Mucosa of gallbladder (tissue), 1 donor: ENCODE data around the gene EFNA4. TPM values are rescaled to one million over a fixed set of nuclear protein-coding genes. Genes with fewer than 3 reads are reported as not detected.
A peak's percentile ranks its signal among the peaks of the same experiment; 100 is the strongest.

Source experiments
- DNase-seq: peaks from one replicate; pipeline ENCODE4 v3.0.0-alpha.2; 2020; ENCODE audit warnings: low spot score
- total RNA-seq: library from RNA; stranded (reverse); gene quantifications from one replicate; pipeline ENCODE4 v1.2.1, GENCODE V29; 2021
- donor health status: DM: no; HTN: no; CAD: no.

Gene EFNA4
- total RNA-seq, 1 donor from 2014 or later, result 12.8 TPM

DNA sequence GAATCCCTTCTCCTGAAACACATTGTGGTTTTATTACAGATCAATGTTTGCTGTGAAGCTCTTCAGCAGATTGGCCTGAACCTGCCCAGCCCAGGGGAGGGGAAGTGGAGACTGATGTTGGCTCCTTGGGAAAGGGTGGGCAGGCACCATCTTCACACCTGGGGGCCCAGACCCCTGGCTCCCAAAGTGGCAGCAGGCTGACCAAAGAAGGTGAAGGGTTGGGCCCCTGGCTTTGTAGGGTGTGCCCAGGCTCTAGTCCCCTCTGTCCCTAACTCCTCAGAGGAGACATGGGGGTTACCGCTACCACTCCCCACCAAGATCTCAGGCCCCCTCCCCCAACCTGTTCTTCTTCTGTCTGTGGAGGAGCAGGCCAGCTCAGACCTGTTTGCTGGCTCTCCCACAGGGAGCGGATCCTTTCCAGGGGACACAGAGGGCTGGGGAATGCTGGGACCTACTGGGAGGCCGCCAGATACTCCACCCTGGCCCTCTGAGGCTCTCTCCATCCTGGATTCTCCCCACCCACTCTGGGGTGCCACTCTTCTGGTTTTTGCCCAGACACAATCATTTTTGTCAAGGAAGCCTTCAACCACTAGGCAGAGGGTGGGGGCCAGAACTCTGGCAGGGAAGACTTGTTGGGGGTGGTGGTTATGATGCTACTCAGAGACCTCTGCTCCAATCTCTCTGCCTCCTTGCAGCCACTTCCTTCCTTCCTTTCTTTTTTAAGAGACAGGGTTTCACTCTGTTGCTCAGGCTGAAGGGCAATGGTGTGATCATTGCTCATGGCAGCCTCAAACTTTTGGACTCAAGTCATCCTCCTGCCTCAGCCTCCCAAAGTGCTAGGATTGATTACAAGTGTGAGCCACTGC lies 10.1 kb downstream of the EFNA4 start:
- no peak for DNase-seq

DNA sequence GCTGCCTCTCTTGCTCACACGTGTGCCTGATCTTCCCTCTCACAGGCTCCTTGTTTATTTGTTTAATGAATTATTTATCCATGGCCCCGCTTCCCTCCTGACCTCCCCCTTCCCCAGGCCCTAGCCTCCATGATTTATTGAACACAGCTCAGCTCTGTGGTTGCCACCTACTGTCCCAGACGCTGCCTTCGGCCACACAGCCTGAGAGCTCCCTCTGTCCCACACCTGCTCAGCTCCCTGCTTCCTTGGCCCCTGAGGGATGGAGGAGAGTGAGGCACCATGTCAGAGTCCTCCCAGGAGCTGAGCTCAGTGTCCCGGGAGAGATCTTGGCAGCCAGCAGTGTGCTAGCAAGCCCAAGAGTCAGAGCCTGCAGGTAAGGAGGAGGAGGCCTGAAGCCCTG lies 12.0 kb downstream of the EFNA4 start:
- no peak for DNase-seq

DNA sequence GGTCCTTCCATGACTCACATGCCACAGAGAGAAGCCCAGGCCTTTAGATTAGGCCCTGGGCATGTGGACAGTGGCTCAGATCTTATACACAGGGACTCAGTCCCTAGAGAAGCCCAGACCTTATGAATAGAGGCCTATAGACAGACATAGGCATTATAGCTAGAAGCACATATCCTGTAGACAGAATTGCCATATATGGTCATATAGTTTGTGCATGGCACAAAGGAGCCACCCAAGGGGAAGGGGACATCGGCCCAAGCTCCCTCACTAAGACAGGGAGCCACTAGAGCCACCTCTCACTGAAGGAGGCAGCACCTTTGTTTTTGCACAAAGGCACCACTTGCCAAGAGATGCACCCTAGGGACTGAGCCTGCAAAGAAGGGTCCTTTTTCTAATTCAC lies 12.8 kb downstream of the EFNA4 start:
- no peak for DNase-seq

DNA sequence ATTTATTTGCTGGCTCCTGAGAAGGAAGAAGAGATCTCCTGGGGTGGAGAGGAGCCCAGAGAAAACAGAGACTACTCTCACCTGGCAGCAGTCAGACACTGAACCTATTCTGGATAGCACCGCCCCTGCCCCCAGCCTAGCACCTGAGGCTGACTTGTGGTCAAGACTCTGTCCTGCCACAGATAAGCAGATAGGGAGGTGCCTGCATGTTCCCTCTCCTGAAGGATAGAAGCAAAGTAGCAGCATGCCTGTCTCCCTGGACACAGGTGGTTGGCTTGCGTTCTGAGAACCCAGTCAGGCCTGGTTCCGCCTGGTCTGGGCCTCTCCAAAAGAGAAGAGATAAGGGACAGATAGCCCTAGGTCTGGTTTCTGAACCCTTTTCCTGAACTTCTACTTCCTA lies 13.8 kb downstream of the EFNA4 start:
- no peak for DNase-seq

DNA sequence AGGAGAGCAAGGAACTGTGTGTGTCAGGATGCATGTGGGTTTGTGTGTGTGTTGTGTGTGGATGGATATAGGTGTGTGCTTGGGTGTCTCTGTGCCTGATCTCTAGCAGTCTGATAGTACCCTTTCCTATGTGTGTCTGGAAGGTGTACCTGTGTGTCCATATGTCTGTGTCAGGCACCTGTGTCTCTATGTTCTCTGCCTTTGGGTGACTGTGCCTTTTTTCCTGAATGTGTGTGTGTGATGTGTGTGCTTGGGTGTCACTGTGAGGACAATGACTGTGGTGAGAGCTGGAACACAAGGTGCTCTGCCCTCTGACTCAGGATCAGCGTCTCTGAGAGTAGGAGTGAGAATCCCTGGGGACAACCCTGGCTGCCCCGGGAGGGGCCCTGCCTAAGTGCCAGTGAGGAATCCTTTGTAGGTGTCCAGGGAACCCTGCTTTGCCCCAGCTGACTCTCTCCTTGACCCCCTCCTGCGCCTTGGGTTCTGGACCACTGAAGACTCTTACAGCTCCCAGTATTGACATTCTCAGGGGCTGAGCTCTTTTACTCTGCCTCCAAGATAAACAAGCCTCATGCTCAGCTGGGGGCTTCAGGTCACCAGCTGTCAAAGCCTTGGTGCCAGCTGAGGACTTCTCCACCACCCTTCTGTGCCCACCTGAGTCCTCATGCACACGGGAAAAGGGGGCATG lies 14.4 kb downstream of the EFNA4 start:
- no peak for DNase-seq

DNA sequence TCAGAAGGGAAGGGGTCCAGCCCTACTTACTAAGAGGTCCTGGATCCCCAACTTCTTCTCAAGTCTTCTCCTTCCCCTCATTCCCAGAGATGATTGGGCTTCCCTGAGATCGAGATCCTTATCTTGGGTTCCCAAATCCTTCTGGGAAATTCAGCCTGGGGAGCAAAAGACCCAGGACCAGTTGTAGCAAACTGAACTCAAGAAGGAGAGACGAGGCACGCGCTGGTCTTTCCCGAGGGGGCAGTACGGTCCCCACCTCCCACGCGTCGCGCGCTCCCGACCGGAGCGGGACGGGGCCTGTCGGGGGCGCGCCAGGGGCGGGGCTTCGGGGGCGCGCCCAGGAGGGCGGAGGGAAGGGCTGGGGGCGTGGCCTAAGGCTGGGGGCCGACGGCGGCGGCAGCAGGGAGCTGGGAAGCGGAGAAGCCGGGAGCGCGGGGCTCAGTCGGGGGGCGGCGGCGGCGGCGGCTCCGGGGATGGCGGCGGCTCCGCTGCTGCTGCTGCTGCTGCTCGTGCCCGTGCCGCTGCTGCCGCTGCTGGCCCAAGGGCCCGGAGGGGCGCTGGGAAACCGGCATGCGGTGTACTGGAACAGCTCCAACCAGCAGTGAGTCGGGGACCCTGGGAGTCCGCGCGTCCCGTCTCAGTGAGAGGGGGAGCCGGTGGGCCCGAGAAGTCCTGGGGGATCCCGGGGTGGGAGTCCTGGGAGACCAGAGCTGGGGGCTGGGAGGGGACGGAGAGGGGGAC lies 15.1 kb downstream of the EFNA4 start, which contains the start of gene EFNA3:
TSS of gene EFNA3 (plus strand) at position 369 of the 741 bp plus-strand sequence. CDS start at position 474, 105 bp downstream.
- peak; percentile 61 for DNase-seq

DNA sequence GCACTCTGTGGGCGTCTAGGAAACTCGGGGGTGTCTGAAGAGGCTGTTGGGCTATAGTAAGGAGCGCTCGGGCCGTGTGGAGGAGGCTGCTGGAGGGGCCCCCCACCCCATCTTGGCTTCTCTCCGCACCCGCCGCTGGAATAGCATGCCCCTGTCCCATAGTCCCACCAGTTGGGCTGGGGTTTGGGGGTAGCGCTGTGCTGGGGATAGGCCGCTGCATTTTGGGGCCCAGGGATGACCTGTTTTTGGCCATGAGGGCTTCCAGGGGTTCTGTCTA lies 15.6 kb downstream of the EFNA4 start:
- DNase-seq, result no peak

DNA sequence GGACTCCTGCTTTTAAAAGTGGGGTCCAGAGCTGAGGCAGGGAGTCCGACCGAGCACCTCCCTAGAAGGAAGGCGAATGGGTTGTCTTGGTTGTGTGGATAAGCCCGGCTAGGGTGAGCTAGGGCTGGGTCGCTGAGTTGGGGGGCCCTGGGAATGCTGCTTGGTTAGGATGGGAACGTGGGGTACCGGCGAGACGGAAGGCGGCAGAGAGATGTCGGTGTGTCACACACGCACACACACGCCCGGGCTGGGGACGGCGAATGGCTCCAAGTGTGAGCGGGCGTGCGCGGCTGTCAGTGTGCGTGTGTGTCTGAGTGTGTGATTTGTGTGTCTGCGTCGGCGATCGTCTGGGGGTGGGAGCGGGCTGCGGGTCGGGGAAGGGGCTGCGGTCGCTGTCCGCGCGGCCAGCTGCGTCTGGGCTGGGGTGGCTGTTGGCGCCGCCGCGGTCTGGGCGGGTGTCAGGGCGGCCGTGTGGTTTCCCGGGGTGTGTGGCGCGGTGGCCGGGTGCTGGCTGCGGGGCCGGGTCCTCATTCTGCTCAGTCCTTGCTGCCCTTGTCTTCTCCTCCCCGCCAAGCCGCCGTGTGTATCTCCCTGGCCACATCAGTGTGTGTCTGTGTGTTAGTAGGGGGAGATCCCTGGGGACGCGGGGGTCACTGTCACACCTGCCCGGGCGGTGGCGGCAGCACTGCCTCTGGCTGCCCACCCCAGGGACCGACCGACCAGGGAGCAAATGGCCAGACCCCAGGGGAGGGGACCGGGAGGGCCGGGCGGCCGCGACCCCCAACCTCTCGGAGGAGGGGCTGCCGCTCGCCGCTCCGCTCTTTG lies 16.2 kb downstream of the EFNA4 start:
- DNase-seq, result no peak

DNA sequence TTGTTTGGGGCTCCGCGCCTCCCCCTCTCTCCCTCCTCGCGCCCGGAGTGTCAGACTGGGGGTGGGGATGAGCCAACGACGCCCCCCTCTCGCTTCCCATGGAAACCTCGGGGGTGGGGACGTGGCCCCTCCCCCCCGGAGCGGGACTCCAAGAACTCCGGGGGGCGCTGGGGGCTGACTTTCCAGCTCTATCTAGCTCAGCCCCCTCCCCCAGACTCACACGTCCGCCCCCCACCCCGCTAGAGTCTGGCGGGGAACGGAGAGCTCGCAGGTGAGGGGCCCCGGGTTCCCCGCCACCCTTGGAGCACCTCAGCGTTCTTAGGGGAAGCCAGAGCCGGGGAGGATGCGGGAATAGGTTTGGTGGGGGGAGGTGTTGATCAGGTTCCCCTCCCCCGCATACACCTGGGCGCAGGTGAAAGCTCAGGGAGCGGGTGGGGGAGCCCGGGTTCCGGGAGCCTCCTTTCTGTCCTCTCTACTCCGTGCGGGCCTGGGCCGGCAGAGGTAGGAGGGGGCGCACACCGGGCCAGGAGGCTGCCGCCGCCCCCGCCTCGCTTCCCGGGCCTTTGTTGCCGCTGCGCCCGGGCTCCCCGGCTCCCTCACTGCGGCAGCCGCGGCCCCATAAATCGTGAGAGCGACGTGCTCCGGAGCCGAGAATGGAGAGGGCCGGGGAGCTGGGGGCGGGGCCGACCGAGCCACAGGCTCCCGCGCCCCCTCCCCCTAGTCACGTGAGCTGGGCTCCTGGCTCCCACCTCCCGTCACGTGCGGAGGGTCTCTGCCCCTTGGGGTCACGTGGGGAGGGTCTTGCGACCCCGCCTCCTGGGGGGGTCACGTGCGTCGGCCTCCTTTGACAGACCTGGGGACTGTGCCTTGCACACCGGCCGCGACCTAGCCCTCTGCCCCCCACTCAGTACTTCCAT lies 17.0 kb downstream of the EFNA4 start:
- no peak for DNase-seq

DNA sequence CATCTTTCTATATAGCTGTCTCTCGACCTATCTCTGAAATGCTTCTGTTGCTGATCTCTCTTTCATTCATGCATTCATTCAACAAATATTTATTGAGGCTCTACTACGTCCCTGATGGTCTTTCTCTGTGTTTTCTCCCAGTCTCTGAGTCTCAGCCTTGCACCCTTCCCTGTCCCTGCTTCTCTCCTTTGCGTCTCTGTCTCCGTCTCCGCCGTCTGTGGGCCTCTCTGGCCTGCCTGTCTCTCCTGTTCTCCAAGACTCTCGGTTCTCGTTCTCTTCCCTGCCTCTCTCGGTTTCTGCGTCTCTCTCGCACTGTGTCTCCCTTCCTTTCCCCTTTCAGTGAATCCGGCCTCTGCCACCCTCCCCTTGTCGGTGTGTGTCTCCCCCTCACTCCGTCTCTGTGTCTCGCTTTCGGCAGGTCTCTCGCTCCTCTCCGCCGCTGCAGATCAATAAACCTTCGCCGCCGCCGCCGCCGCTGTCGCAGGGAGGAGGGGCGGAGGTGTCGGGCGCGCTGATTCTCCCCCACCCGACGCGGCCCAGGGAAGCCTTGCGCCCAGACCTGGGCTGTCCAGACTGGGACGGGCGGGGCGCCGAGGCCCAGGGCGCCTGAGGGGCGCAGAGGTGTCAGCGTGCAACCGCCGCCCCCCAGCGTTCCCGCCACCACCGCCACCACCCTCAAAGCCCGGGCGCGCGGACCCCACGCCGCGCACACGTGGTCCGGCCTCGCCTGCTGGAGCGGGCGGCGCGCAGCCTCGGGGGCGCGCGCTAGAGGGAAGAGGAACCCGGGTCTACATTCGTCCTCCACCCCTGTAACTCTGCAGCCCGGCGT lies 18.1 kb downstream of the EFNA4 start:
- no peak for DNase-seq

DNA sequence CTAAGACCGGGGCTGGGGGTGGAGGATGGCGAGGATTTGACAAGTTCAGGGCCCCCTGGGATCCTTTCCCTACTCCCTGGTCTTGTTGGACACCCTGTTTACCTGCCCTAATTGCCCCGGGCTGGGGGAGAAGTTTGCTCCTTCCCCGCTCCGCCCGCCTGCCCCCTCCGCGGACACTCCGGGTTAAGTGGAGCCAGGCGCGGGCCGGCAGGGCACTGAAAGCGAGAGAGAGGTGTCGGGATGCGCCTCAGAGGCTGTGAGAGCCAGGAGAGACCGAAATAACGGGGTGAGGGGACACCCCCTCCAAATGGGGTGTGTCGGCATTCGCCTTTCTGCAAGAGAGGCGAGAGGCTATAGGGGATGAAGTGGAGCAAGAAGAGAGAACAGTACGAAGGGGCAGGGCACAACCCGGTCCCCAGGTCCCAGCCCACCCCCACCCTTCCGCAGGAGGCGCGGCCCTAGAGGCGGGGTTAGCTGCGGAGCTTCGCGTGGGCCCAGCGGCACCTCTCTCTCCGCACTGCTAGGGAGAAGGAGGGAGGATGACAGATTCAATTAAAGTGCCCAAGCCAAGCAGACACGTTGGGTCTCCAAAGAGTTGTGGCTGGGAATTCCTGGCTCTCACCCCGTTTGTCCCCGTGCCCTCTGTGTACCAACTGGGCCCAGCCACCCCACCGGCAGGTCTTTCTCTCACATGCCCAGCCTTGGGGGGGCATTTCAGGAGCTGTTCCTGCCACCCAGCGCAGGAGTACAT lies 18.9 kb downstream of the EFNA4 start:
- no peak for DNase-seq

DNA sequence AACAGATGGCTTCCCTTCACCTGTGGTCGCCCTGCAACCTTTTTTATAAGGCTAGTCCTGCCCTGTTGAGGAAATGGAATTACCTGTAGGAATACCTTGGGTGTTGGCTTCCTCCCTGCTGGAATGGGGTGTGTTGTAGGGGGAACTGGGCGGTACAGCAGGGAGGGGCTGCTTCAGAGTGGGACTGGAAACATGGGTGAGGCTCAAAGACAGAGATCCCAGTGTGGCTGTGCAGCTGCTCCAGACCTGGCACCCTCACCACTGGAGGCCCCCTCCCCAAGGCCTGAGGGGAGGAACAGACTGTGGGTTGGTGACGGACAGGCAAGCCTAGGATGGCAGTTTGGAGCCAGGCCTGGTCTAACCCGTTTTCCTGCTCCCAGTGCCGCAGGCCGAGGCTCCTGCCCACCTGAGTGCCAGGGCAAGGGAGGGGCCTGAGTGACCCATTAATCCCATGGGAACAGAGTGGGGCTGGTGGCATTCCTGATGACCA lies 19.6 kb downstream of the EFNA4 start:
- DNase-seq, result no peak

DNA sequence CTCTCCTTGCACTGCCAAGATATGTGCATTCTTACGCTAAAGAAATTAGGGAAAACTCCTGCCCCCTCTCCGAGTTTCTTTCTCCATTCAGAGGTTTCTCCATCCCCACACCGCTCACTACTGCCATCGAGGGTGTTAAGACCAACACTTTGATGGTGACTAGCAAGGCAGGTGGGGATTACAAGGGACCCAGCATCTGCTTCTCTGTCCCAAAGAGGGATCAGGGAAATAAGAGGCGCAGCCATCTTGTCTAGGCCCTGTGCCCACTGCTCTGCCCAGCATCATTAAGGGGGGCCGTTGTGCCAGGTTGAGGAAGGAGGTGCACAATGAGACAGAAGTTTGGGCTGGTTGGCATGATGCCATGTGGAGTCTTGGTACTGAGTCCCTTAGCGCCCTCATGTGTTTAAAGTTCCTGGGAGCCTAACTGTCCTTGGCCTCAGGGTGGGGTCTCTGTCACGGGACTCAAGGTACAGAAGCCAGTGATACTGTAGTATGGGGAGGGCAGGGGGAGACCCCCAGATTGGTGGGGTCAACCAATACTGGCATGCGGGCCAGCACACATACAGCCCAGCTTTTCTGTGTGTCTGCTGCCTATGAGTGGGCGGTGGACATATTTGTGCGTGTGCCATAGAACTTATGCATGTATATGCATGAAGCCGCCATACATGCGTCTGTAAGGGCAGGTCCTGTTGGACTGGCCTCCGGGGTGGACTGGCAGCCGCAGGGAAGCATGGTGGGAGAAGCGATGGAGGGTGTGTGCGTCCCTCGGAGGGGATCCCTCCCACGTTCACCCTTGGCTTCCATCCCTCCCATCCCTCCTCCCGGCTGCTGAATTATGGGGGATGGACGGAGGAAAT lies 20.6 kb downstream of the EFNA4 start:
- no peak for DNase-seq

DNA sequence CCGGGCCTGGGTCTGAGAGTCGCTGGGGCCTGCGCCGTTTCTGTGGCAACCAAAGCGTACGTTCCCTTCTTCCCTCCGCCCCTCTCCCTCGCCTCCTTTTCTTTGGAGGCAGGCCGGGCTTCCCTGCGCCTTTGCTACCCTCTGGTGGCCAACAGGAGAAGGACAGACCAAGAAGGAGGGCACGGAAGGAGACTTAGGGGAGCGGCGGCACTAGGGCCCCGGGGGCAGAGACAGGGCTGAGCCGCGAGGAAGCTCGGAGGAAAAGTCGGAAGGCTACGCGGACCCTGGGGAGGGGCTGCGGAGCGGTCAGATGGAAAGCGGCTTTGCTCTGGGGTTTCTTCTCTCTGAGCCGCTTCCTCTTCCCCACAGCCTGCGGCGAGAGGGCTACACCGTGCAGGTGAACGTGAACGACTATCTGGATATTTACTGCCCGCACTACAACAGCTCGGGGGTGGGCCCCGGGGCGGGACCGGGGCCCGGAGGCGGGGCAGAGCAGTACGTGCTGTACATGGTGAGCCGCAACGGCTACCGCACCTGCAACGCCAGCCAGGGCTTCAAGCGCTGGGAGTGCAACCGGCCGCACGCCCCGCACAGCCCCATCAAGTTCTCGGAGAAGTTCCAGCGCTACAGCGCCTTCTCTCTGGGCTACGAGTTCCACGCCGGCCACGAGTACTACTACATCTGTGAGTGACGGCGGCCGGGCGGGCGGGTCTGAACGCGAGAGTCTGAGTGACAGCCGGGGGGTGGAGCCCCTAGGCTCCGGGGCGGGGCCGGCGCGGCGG lies 21.4 kb downstream of the EFNA4 start:
- DNase-seq, result peak; percentile 94

DNA sequence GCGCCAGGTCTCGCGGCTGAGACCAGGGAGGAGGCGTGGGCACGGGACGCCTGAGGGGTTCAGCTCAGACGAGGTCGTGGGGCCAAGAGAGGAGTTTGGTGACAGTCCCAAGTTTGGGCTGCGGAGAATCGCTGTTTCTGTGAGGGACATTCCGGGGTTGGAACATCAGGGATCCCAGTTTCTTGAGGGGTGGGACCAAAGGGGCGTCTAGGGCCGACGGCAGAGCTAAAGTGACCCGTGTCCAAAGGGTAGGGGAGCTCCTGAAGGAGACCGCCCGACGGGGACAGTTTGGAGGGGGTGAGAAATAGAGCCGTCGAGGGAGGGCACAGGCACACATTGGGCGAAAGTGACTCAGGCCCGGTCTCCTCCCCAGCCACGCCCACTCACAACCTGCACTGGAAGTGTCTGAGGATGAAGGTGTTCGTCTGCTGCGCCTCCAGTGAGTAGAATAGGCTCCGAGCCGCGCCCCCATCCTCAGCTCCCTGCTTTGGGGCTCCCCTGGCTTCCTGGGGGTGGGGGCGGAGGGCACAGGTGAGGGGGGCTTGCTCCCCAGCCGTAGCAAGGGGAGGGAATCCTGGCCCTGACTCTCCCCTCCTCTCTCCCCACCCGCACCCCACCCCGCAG lies 22.1 kb downstream of the EFNA4 start:
- DNase-seq, result peak; percentile 65

DNA sequence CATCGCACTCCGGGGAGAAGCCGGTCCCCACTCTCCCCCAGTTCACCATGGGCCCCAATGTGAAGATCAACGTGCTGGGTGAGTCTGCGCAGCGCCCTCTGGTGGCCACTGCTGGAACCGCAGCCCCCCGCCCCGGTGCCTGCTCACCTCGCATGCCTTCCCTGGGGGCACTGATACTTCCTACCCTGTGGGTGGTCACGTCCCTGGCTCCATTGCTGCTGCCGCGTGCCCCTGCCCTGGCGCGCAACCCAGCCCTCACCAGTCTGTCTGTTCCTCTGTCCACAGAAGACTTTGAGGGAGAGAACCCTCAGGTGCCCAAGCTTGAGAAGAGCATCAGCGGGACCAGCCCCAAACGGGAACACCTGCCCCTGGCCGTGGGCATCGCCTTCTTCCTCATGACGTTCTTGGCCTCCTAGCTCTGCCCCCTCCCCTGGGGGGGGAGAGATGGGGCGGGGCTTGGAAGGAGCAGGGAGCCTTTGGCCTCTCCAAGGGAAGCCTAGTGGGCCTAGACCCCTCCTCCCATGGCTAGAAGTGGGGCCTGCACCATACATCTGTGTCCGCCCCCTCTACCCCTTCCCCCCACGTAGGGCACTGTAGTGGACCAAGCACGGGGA lies 22.7 kb downstream of the EFNA4 start:
- DNase-seq, result peak; percentile 65
